Activated CD8-positive, alpha-beta T cell treated with anti-CD3 and anti-CD28 coated beads for 36 hours (primary cell): Measurements from ENCODE around the gene A1CF. TPM values are rescaled to one million over a fixed set of nuclear protein-coding genes. Genes with fewer than 3 reads are reported as not detected.
"Not testable (repeated sequence)": the region's sequence is repeated elsewhere in the genome, so short reads cannot be mapped to it uniquely, and the experiment has no call there.

Experiments
- ATAC-seq: fragments of 200-7000 bp; cut with Tn5 transposase; one replicate; pipeline ENCODE4 v1.10.0; 2021; ENCODE audit warnings: mild to moderate bottlenecking, moderate library complexity
- CTCF ChIA-PET: fragments of 350-600 bp; sonication (Branson Sonifier 250); formaldehyde crosslinking; loops from one replicate; lab custom pipeline; 2021; ENCODE audit warnings: antibody characterized with exemption; lab: Charles Lee
- POLR2A ChIA-PET: fragments of 350-600 bp; sonication (Branson Sonifier 250); formaldehyde crosslinking; loops from one replicate; lab custom pipeline; 2021; ENCODE audit warnings: antibody characterized with exemption; lab: Charles Lee
- DNase-seq: peaks from one replicate; pipeline ENCODE4 v3.0.0-alpha.2; 2020
- H3K27ac Mint-ChIP-seq: one replicate; pipeline ENCODE4 v1.8.0; 2021; ENCODE audit warnings: mild to moderate bottlenecking, mixed read lengths
- H3K27me3 Mint-ChIP-seq: one replicate; pipeline ENCODE4 v1.8.0; 2021; ENCODE audit warnings: mixed read lengths
- H3K36me3 Mint-ChIP-seq: one replicate; pipeline ENCODE4 v1.8.0; 2021; ENCODE audit warnings: low read depth, mixed read lengths
- H3K4me1 Mint-ChIP-seq: one replicate; pipeline ENCODE4 v1.8.0; 2021; ENCODE audit warnings: low read depth, mixed read lengths
- H3K4me3 Mint-ChIP-seq: one replicate; pipeline ENCODE4 v1.8.0; 2021; ENCODE audit warnings: mild to moderate bottlenecking, moderate library complexity, mixed read lengths
- H3K9me3 Mint-ChIP-seq: one replicate; pipeline ENCODE4 v1.8.0; 2021; ENCODE audit warnings: mixed read lengths
- CTCF ChIP-seq: fragments of 200-600 bp; IDR thresholded peaks from one replicate; pipeline ENCODE4 v1.8.0; 2022; ENCODE audit warnings: antibody characterized with exemption, mild to moderate bottlenecking
- intact Hi-C: fragments of 100-400 bp; cut with micrococcal nuclease; formaldehyde crosslinking; loops from one replicate; pipeline ENCODE4 v1.10.0; 2022
- total RNA-seq, 2 experiments: library from RNA; stranded (reverse); gene quantifications; one replicate each; pipeline ENCODE4 v1.2.3, GENCODE V29; 2021

A1CF gene
- total RNA-seq, 2 experiments from 2014 or later, result not detected

- POLR2A ChIA-PET, result no interaction called here
- no peak overlapping the region for H3K27ac Mint-ChIP-seq
- no peak for TF ChIP-seq CTCF
- intact Hi-C loops, result no loop called here
- ATAC-seq (no peak), DNase-seq (no peak)
- H3K4me1 Mint-ChIP-seq, result no peaks in the 10 kb centered on the region
- H3K4me3 Mint-ChIP-seq, result no peak overlapping the region
- H3K27me3 Mint-ChIP-seq, result peaks cover 4% of the 10 kb centered on the region
- no peaks in the 10 kb centered on the region for H3K36me3 Mint-ChIP-seq
- no peaks in the 10 kb centered on the region for H3K9me3 Mint-ChIP-seq
- CTCF ChIA-PET, result no interaction called here
Measured at GRCh38 chr10:50882540-50882983, 2.9 kb downstream of the A1CF start.

GRCh38 chr10:50881046-50881445 is 4.4 kb downstream of the A1CF start:
- H3K36me3 Mint-ChIP-seq, POLR2A ChIA-PET, CTCF ChIA-PET, H3K27me3 Mint-ChIP-seq, H3K27ac Mint-ChIP-seq, DNase-seq, H3K4me1 Mint-ChIP-seq, intact Hi-C loops, H3K9me3 Mint-ChIP-seq, H3K4me3 Mint-ChIP-seq, ATAC-seq: not testable (repeated sequence)

DNA sequence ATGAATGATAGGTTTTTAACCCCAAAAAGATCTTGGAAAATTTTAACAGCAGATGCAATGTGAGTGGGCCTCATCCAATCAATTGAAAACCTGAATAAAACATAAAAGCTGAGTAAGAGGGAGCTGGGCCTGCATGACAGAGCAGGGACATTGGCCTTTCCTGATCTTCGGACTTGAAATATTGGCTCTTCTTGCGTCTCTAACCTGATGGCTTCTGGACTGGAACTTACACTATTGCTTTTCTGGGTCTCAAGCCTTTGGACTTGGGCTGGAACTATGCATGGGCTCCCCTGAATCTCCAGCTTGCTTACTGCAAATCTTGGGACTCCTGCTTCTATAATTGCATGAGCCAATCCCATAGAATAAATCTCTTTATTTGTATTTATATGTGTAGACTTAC is 9.0 kb downstream of the A1CF start:
- DNase-seq (no peak), ATAC-seq (no peak)
- Mint-ChIP-seq H3K27ac (no peak overlapping the region), H3K9me3 (no peaks in the 10 kb centered on the region), H3K4me1 (no peaks in the 10 kb centered on the region), H3K36me3 (no peaks in the 10 kb centered on the region), H3K27me3 (peaks cover 2% of the 10 kb centered on the region), H3K4me3 (no peak overlapping the region)
- TF ChIP-seq CTCF, result no peak
- ChIA-PET POLR2A (no interaction called here), CTCF (no interaction called here)
- intact Hi-C loops, result no loop called here

DNA sequence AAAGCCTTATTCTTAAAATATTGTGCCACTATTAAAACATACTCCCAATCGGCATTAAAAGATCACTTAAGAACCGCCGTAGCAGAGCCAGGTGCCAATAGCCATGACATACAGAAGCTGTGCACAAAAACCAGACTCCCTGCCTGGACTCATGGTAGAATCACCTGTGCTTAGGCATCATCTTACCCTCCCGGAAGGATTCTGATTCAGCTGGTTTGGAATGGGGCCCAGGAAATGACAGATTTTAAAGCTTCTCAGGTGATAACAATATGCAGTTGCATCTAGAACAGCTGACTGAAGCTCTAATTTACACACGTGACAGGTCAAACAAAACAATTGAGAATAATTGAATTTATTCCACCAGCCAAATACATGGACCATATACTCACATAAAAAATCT is 10.7 kb downstream of the A1CF start:
- Mint-ChIP-seq H3K27ac (no peak overlapping the region), H3K4me1 (no peaks in the 10 kb centered on the region), H3K36me3 (no peaks in the 10 kb centered on the region), H3K27me3 (peaks cover 2% of the 10 kb centered on the region), H3K4me3 (no peak overlapping the region), H3K9me3 (no peaks in the 10 kb centered on the region)
- intact Hi-C loops, result no loop called here
- DNase-seq (no peak), ATAC-seq (no peak)
- ChIA-PET CTCF (no interaction called here), POLR2A (no interaction called here)
- no peak for TF ChIP-seq CTCF

- DNase-seq (no peak), ATAC-seq (no peak)
- H3K4me3 Mint-ChIP-seq, result no peak overlapping the region
- H3K27me3 Mint-ChIP-seq, result peaks cover 11% of the 10 kb centered on the region
- TF ChIP-seq CTCF, result no peak
- H3K9me3 Mint-ChIP-seq, result no peaks in the 10 kb centered on the region
- POLR2A ChIA-PET, result no interaction called here
- H3K27ac Mint-ChIP-seq, result no peak overlapping the region
- CTCF ChIA-PET, result no interaction called here
- intact Hi-C loops, result no loop called here
- no peaks in the 10 kb centered on the region for H3K4me1 Mint-ChIP-seq
- no peaks in the 10 kb centered on the region for H3K36me3 Mint-ChIP-seq
Measured at GRCh38 chr10:50866317-50866716, 19.1 kb downstream of the A1CF start.

DNA sequence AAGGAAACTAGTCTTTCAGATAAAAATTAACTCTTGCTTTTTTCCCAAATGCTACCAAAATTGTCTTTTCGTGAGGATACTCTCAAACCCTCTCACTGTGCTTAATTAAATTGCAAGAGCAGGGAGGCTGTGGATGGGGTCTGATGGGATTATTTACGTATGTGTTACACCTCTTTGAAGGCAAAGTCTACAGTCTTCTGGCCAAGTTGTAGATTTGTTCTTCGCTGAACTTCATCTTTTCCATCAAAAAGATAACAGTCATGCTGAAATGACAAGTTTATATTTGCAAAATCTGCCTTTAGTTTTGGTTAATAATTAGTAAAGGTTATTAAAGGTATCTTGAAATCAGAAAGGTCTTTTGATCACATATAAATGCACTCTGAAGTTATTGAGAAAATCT is 22.7 kb downstream of the A1CF start:
- Mint-ChIP-seq H3K9me3 (no peaks in the 10 kb centered on the region), H3K27me3 (peaks cover 8% of the 10 kb centered on the region), H3K4me1 (no peaks in the 10 kb centered on the region), H3K4me3 (no peak overlapping the region), H3K36me3 (no peaks in the 10 kb centered on the region), H3K27ac (no peak overlapping the region)
- ATAC-seq, result no peak
- TF ChIP-seq CTCF, result no peak
- intact Hi-C loops, result no loop called here
- DNase-seq, result no peak
- ChIA-PET POLR2A (no interaction called here), CTCF (no interaction called here)
